KBM-7 (cell line): ENCODE results near the gene GABARAP.
"Not testable (repeated sequence)": the region's sequence is repeated elsewhere in the genome, so short reads cannot be mapped to it uniquely, and the experiment has no call there.

ENCODE experiments used
- DNase-seq: peaks from one replicate; pipeline ENCODE4 v3.0.0-alpha.2; 2015
- in situ Hi-C: fragments of 300-500 bp; cut with MboI; formaldehyde crosslinking; loops from 2 replicates; pipeline ENCODE4 v1.14.3; 2020; ENCODE audit warnings: low sequenced_read_pairs, low pct_unique_long_range_greater_than_20kb, mixed read lengths

Gene GABARAP

GRCh38 chr17:7261379-7262191, 19.3 kb upstream of the GABARAP start:
- in situ Hi-C loops = no loop called here
- DNase-seq = no peak

- in situ Hi-C loops = no loop called here
- DNase-seq = no peak
These were observed 18.6 kb upstream of the GABARAP start for GRCh38 chr17:7260651-7261378.

DNA sequence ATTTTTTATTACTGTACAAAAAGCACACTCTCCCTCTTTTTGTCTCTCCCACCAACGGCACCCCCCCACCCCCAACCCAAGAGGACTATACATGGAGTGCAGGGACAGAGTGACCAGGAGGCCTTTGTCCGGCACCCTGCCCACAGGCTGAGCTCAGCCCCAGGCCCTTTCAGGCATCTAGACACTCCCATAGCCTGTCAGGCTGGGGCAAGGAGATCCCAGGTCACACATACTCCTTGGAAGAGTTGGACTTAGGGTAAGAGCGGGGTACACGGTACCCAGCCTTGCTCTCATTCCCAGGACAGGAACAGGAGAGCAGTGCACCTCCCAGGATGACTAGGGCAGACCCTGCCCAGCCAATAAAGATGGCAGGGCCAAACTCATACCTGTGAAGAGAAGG, 17.9 kb upstream of the GABARAP start:
- DNase-seq = no peak
- in situ Hi-C loops = no loop called here

- no peak for DNase-seq
- in situ Hi-C loops = no loop called here
These were observed 17.3 kb upstream of the GABARAP start for GRCh38 chr17:7259555-7259889.

DNA sequence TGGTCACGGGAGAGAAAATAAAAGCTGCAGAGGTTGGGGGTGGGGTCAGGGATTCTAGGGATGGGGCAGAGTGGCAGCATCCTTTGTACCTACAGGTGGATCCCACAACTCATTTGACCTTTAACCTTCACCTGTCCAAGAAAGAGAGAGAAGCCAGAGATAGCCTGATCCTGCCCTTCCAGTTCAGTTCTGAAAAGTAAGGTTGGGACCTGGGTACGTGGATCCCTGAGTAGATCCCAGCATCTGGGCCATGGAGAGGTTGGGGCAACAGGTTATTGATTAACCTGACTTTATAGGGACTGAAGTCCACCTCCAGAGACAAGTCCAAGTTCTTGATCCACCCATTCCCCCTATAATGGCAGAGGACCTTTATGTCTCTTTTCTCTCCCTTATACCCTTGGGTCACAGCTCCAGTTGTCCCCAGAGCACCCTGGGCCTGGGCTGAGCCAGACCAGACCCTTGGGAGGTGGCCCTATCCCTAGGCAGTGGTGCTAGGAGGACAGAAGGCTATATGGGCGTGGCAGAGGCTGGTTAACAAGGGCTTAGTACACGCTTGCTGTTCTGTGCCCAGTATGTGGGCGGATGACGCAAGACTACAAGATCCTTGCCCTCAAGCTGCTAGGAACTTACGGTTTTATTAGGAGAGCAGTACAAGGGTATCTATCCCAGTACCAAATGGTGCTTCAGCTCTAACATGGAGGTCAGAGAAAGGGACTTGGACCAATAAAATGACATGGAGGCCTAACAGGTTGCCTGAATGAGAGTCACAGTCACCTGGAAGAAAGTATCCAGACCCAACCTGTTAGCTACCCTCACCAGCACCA, 16.7 kb upstream of the GABARAP start:
- DNase-seq = no peak
- in situ Hi-C loops = no loop called here

- no peak for DNase-seq
- in situ Hi-C loops = no loop called here
These were observed 14.7 kb upstream of the GABARAP start for GRCh38 chr17:7256766-7257456.

- in situ Hi-C loops = no loop called here
- DNase-seq = no peak
These were observed 12.3 kb upstream of the GABARAP start for GRCh38 chr17:7254511-7254910.

GRCh38 chr17:7253082-7253481, 10.8 kb upstream of the GABARAP start:
- DNase-seq = no peak
- in situ Hi-C loops = no loop called here

GRCh38 chr17:7252176-7253043, 10.2 kb upstream of the GABARAP start, which contains the start of gene ELP5:
ELP5 (plus strand) TSS chr17:7252215; CDS start chr17:7252551, 336 bp downstream.
- in situ Hi-C loops = no loop called here

GRCh38 chr17:7251661-7252175, 9.5 kb upstream of the GABARAP start, which contains the start of gene CTDNEP1:
CTDNEP1 (minus strand) TSS chr17:7251734; CDS start chr17:7251296, 438 bp downstream.
- DNase-seq = no peak
- in situ Hi-C loops = no loop called here

More at GRCh38 chr17:7252176-7253043, 10.2 kb upstream of the GABARAP start, which contains the start of gene ELP5:
- peak; percentile 99 for DNase-seq

DNA sequence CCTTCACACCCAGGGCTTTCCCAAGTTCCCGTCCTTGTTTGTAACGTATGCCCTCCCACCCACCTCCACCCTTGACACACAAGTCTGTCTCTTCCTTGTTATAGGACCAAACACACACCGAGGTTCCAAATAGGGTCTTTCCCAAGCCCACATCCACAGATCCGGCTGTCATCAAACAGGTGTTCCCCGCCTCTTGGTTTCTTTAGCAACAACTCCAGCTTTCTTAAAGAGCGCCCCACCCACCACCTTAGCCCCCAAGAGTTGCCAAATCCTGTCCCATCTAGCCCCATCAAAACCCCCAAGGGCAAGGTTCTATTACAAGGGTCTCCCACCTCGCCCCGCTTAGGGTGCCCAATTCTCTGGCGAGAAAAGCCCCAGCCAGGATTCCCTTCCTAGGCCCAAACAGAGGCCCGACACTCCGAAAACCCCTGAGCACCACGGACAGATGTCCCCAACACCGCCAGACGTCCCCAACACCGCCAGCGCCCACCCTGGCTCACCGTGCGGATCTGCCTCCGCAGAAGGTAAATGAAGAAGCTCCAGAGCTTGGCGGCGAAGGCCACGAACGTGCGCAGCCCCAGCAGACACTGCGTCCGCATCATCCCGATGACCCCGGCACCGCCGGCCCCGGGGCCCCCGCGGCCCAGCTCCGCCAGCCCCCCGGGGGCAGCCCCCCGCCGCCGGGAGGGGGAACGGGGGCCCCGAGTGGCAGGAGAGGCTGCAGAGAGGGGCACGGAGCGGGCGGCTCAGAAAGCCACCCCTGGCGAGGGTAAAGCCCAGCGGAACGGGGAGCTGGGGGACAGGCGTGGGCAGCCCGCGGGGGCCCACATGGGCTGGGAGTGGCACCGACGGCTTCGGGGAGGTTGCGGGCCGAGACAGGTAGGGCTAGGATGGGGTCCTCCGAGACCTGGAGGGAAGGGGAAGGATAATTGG, 8.7 kb upstream of the GABARAP start:
- DNase-seq = no peak
- in situ Hi-C loops = no loop called here

GRCh38 chr17:7249830-7250229, 7.6 kb upstream of the GABARAP start:
- in situ Hi-C loops = no loop called here
- peak; percentile 49 for DNase-seq

DNA sequence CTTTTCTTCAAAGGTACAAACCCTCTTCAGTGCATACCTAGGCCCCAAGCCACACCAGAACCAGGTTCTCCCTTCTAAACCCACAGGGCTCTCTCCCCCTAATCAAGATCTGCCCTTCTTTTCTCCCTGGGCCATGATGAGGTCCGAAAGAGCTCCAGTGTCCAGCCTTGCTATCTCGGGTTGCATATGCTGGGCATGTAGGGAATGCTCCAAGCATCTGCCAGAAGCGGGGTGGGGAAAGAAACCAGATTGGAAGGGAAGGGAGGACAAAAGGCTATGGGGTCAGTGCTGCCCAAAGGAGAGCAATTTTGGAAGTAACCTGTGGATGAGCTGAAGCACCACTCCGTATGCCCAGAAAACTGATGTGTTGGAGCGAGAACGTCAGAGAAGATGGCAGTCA, 7.0 kb upstream of the GABARAP start:
- in situ Hi-C loops = no loop called here
- no peak for DNase-seq

DNA sequence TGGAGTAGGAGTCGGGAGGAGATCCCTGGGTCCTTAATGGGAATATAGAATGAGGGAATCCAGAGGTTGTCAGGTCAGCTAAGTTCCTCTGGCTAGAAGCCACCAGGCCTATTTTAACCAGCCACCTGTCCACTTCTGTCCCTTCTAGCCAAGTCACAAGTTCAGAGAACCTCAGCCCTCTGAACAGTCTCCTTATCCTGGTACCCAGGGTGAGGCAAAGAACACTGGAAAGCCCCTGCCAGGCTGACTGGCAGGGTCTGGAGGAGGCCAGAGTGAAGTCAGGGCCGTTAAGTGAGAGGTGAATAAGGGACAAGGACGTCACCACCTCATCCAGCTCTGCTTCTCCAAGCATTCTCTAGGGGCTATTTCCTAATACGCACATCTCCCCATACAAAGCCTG, 6.5 kb upstream of the GABARAP start:
- DNase-seq = no peak
- in situ Hi-C loops = no loop called here

DNA sequence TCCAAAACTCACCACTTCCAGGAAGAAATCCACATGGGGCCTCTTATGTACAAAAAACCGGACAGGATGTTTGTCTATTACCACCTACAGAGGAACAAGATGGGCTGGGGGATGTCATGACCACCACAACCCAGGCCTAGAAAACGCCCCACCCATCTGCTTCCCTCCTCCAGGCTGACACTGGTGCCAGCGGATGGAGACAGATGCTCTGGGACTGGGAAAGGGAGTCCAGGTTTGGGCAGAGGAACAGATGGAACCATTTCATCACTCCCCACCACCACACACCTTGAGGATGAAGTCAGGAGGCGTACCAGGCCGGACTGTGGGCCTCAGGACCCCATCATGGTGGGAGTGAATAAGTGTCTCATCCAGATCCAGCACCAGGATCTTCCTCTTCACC, 4.5 kb upstream of the GABARAP start:
- in situ Hi-C loops = no loop called here
- DNase-seq = no peak

DNA sequence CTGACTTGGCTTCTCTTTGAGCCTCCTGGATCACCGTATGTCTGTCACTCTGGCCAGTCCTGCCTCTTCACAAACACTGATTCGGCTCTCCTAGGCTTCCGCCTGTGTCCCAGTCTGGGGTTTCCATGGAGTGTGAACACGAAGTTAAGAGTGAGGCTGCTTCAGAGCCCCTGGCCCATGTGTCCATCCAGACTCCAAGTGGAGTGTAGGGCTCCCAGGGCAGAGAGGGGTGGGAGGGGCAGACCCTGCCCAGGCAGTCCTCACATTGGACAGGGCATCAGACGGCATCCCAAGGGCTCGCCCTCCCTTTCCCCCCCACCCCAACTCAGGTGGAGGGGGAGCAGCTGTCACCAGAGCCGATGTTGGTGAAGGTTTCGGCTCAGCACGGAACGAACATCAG, 1.6 kb upstream of the GABARAP start:
- in situ Hi-C loops, DNase-seq: not testable (repeated sequence)

GRCh38 chr17:7243453-7243729, 1.1 kb upstream of the GABARAP start:
- DNase-seq = no peak
- in situ Hi-C loops = no loop called here
